AG09309 (cell line): Measurements from ENCODE around the gene RGS18.

Experiments
- DNase-seq: peaks from one replicate; pipeline ENCODE4 v3.0.0-alpha.2; 2010; ENCODE audit warnings: low read depth
- H3K4me3 ChIP-seq: 2 replicates; pipeline ENCODE4 v1.5.1; 2011; ENCODE audit warnings: mild to moderate bottlenecking, low read depth, low read length, moderate library complexity; ENCODE audit not compliant: control insufficient read depth
- CTCF ChIP-seq: IDR thresholded peaks from 2 replicates; pipeline ENCODE4 v1.5.1; 2011; ENCODE audit warnings: mild to moderate bottlenecking, low read depth, low read length, inconsistent platforms; ENCODE audit not compliant: insufficient read depth, control insufficient read depth; ENCODE audit errors: missing control alignments

The RGS18 gene

GRCh38 chr1:192158181-192158580 is at the start of gene RGS18:
Gene RGS18, plus strand, starts transcription at chr1:192158462. Its CDS starts 176 bp downstream, at chr1:192158638.
- no peak within 1 kb of the TSS for H3K4me3 ChIP-seq
- no peak for DNase-seq
- TF ChIP-seq CTCF: no peak

DNA sequence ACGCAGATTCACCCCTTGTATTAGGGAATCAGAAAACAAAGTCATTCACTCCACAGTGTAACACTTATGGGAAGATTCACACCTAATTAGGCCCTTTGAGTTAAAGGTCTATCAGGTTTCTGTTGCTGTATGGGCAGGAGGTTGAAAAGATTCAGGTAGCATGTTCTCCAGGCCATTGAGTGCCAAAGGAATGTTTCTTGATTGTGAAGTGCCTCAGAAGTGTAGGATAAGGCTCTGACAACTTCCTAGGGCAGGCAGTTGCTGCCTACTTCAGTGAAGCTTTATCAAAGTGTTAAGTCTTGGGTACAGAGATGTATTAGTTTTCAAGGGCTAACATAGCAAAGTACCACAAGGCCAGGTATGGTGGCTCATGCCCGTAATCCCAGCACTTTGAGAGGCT is 48.7 kb upstream of the RGS18 start:
- TF ChIP-seq CTCF: no peak
- DNase-seq: no peak
- no peak overlapping the region for H3K4me3 ChIP-seq

- no peak for TF ChIP-seq CTCF
- no peak overlapping the region for H3K4me3 ChIP-seq
- no peak for DNase-seq
These were observed 43.3 kb upstream of the RGS18 start for GRCh38 chr1:192115000-192115399.

GRCh38 chr1:192118881-192119405 is 39.3 kb upstream of the RGS18 start:
- DNase-seq: no peak
- no peak overlapping the region for H3K4me3 ChIP-seq
- TF ChIP-seq CTCF: no peak

DNA sequence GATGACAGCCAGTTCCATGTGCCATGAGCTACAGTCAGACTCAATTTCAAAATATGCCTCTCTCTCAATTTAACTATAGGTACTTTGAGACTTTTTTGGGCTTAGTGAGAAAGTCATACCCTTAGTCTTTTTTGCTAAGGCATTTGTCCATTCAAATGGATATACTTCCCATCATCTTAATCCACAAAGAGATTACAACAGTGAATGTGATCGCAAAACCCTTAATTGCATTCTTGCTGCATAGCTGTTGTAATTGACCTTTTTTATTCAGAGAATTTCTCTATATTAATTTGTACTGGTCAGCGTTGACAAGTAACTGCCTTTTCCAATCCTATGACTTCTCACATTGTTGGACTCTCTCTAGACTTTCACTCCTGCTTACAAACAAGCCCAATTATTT is 38.6 kb upstream of the RGS18 start:
- no peak for DNase-seq
- no peak for TF ChIP-seq CTCF

DNA sequence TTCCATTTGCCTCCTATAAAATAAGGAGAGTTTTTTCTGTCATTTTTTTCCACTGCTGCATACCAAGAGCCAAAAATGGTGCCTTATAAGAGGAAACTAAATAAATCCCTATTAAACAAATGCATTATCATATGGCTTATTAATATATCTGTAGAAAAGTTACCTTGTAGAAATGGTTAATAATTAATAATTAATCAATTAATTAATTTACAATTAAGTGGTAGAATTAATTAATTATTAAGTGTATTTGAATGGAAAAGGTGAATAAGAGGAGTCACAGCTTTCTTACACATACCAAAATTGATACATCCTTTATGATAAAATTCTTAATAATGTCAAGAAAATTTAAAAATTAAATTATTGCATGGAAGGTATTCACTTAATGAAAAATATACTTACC is 35.6 kb upstream of the RGS18 start:
- H3K4me3 ChIP-seq: no peak overlapping the region
- no peak for TF ChIP-seq CTCF
- no peak for DNase-seq

More for the DNA sequence above, 38.6 kb upstream of the RGS18 start:
- no peak overlapping the region for H3K4me3 ChIP-seq

- no peak for DNase-seq
- no peak for TF ChIP-seq CTCF
- no peak overlapping the region for H3K4me3 ChIP-seq
These were observed 35.0 kb upstream of the RGS18 start for GRCh38 chr1:192123212-192123611.
